Upper lobe of left lung (tissue), 6 donors: ENCODE measurements around the gene EFCC1. TPM values are rescaled to one million over a fixed set of nuclear protein-coding genes. Genes with fewer than 3 reads are reported as not detected.
A peak's percentile ranks its signal among the peaks of the same experiment; 100 is the strongest.

Experiments used
- ATAC-seq, 2 donors: fragments of 200-7000 bp; cut with Tn5 transposase; one replicate each; pipeline ENCODE4 v1.9.1; 2022; ENCODE audit warnings: mild to moderate bottlenecking in 2 of 2, moderate library complexity in 2 of 2; ENCODE audit not compliant: low FRiP score in 2 of 2
- DNase-seq, 2 donors: peaks; one replicate each; pipeline ENCODE4 v3.0.0-alpha.2; 2019 to 2020
- H3K27ac ChIP-seq, 4 donors: fragments of 200-600 bp; sonication (generic); one replicate each; pipeline ENCODE4 v1.5.1; 2016 to 2019
- H3K27me3 ChIP-seq, 4 donors: fragments of 200-600 bp; sonication (generic); one replicate each; pipeline ENCODE4 v1.5.1; 2017 to 2019
- H3K36me3 ChIP-seq, 4 donors: fragments of 200-600 bp; sonication (generic); one replicate each; pipeline ENCODE4 v1.5.1; 2016 to 2019
- H3K4me1 ChIP-seq, 4 donors: fragments of 200-600 bp; sonication (generic); one replicate each; pipeline ENCODE4 v1.5.1; 2018 to 2019
- H3K4me3 ChIP-seq, 4 donors: fragments of 200-600 bp; sonication (generic); one replicate each; pipeline ENCODE4 v1.5.1; 2017 to 2019; ENCODE audit warnings: mild to moderate bottlenecking in 2 of 4, moderate library complexity in 1 of 4
- H3K9me3 ChIP-seq, 4 donors: fragments of 200-600 bp; sonication (generic); one replicate each; pipeline ENCODE4 v1.5.1; 2018 to 2019
- CTCF ChIP-seq, 6 experiments: fragments of 450-650 bp in 4 of 6; fragments of 200-600 bp in 2 of 6; sonication (generic) in 2 of 6; IDR thresholded peaks; one replicate each; pipeline ENCODE4 v1.5.1; 2016 to 2019; ENCODE audit warnings: antibody characterized with exemption in 6 of 6
- EP300 ChIP-seq, 4 donors: sonication (generic); formaldehyde crosslinking; IDR thresholded peaks; one replicate each; pipeline ENCODE4 v1.5.1; 2017; ENCODE audit warnings: antibody characterized with exemption in 4 of 4, control low read depth in 2 of 4
- POLR2A ChIP-seq, 4 donors: fragments of 450-650 bp; IDR thresholded peaks; one replicate each; pipeline ENCODE4 v1.5.1; 2016 to 2017; ENCODE audit warnings: antibody characterized with exemption in 4 of 4, mild to moderate bottlenecking in 2 of 4
- POLR2AphosphoS5 ChIP-seq, 2 donors: sonication (generic); formaldehyde crosslinking; IDR thresholded peaks; one replicate each; pipeline ENCODE4 v1.5.1; 2017; ENCODE audit warnings: antibody characterized with exemption in 2 of 2
- WGBS, 2 donors: methylation state at CpG; one replicate each; pipeline ENCODE4 v1.1.5; 2017 to 2018; 5-methylcytosine and 5-hydroxymethylcytosine counted together
- total RNA-seq, 6 donors: library from RNA; depleted of rRNA in 4 of 6; stranded (reverse); fragments of >200 nt in 4 of 6; gene quantifications; one replicate each; pipeline versions ENCODE4 v1.1.0 to v1.2.1, GENCODE V29; 2016 to 2021
- donor health status: DM: no; HTN: no; CAD: no; lungs with moderate emphysema.
- donor health status: DM: no; HTN: yes; CAD: no; lungs with severe emphysema.

The EFCC1 gene
- total RNA-seq, 6 donors from 2014 or later = 3.1 to 20.6 (median 11.4) TPM

- DNase-seq (peak in 1 of 2 donors; percentile 72), ATAC-seq (peak; percentile 52 to 59)
- no peak for TF ChIP-seq EP300 (IDR thresholded peaks at IDR 0.05)
- TF ChIP-seq POLR2A (IDR thresholded peaks at IDR 0.05) = peak in 1 of 4 donors; percentile 16
- peak in 1 of 2 donors; percentile 10 for TF ChIP-seq POLR2AphosphoS5 (IDR thresholded peaks at IDR 0.05)
- TF ChIP-seq CTCF (IDR thresholded peaks at IDR 0.05) = no peak
- no peaks in the 10 kb centered on the region for H3K36me3 ChIP-seq
- no peaks in the 10 kb centered on the region for H3K9me3 ChIP-seq
- WGBS, 2 donors = 45 to 61% methylated on average over 5 of the region's 5 CpGs
- H3K27ac ChIP-seq = peak overlapping the region; percentile 15 to 73 (median 58)
- no peaks in the 10 kb centered on the region for H3K27me3 ChIP-seq
- H3K4me3 ChIP-seq = no peak overlapping the region
- peaks cover 16 to 36% (median 29%) of the 10 kb centered on the region in 4 donors for H3K4me1 ChIP-seq
These were observed 50.8 kb downstream of the EFCC1 start for GRCh38 chr3:129051871-129052340.

GRCh38 chr3:129052675-129053074 is 51.6 kb downstream of the EFCC1 start:
- Histone ChIP-seq H3K36me3 (no peaks in the 10 kb centered on the region), H3K9me3 (no peaks in the 10 kb centered on the region), H3K4me1 (peaks cover 16 to 36% (median 29%) of the 10 kb centered on the region in 4 donors), H3K27ac (peak overlapping the region; percentile 15 to 73 (median 58)), H3K4me3 (no peak overlapping the region), H3K27me3 (no peaks in the 10 kb centered on the region)
- 43 to 58% methylated on average over 6 of the region's 6 CpGs for WGBS, 2 donors
- DNase-seq (no peak), ATAC-seq (peak; percentile 25 to 44)
- TF ChIP-seq CTCF (IDR thresholded peaks at IDR 0.05) (no peak), EP300 (IDR thresholded peaks at IDR 0.05) (no peak), POLR2AphosphoS5 (IDR thresholded peaks at IDR 0.05) (no peak), POLR2A (IDR thresholded peaks at IDR 0.05) (no peak)

- 78 to 88% methylated on average over 2 to 3 of the region's 3 CpGs for WGBS, 2 donors
- H3K4me1 ChIP-seq = peaks cover 21 to 44% (median 36%) of the 10 kb centered on the region in 4 donors
- no peaks in the 10 kb centered on the region for H3K9me3 ChIP-seq
- TF ChIP-seq POLR2A (IDR thresholded peaks at IDR 0.05) (no peak), POLR2AphosphoS5 (IDR thresholded peaks at IDR 0.05) (no peak), CTCF (IDR thresholded peaks at IDR 0.05) (no peak), EP300 (IDR thresholded peaks at IDR 0.05) (no peak)
- peak overlapping the region in 2 of 4 donors; percentile 28 to 48 for H3K27ac ChIP-seq
- H3K27me3 ChIP-seq = no peaks in the 10 kb centered on the region
- DNase-seq (no peak), ATAC-seq (no peak)
- no peaks in the 10 kb centered on the region for H3K36me3 ChIP-seq
- no peak overlapping the region for H3K4me3 ChIP-seq
These were observed 53.6 kb downstream of the EFCC1 start for GRCh38 chr3:129054605-129055104.

GRCh38 chr3:129056451-129057173 is 55.5 kb downstream of the EFCC1 start:
- no peak overlapping the region for H3K27ac ChIP-seq
- no peak overlapping the region for H3K4me3 ChIP-seq
- 57 to 70% methylated on average over 9 of the region's 9 CpGs for WGBS, 2 donors
- TF ChIP-seq POLR2A (IDR thresholded peaks at IDR 0.05) (no peak), POLR2AphosphoS5 (IDR thresholded peaks at IDR 0.05) (no peak), CTCF (IDR thresholded peaks at IDR 0.05) (no peak), EP300 (IDR thresholded peaks at IDR 0.05) (no peak)
- peaks cover 21 to 44% (median 32%) of the 10 kb centered on the region in 4 donors for H3K4me1 ChIP-seq
- H3K27me3 ChIP-seq = no peaks in the 10 kb centered on the region
- DNase-seq (no peak), ATAC-seq (no peak)
- H3K36me3 ChIP-seq = no peaks in the 10 kb centered on the region
- H3K9me3 ChIP-seq = no peaks in the 10 kb centered on the region
